Thyroid gland (tissue), 4 donors: ENCODE measurements around the gene SOST. TPM values are rescaled to one million over a fixed set of nuclear protein-coding genes. Genes with fewer than 3 reads are reported as not detected.

Experiments
- DNase-seq, 2 donors: peaks; one replicate each; pipeline ENCODE4 v3.0.0-alpha.2; 2019
- H3K27ac ChIP-seq, 3 donors: fragments of 200-600 bp; sonication (generic); 1 replicate in 2 of 3; 2 replicates in 1 of 3; pipeline ENCODE4 v1.5.1; 2016 to 2019; ENCODE audit warnings: mild to moderate bottlenecking in 1 of 3, moderate library complexity in 1 of 3
- H3K27me3 ChIP-seq: fragments of 200-600 bp; sonication (generic); one replicate; pipeline ENCODE4 v1.5.1; 2019
- H3K36me3 ChIP-seq, 2 donors: fragments of 200-600 bp; sonication (generic); one replicate each; pipeline ENCODE4 v1.5.1; 2016 to 2019
- H3K4me1 ChIP-seq, 2 donors: fragments of 200-600 bp; sonication (generic); one replicate each; pipeline ENCODE4 v1.5.1; 2017 to 2019
- H3K4me3 ChIP-seq, 3 donors: fragments of 200-600 bp; sonication (generic); replicated peaks in 1 of 3; 1 replicate in 2 of 3; 2 replicates in 1 of 3; pipeline ENCODE4 v1.5.1; 2016; ENCODE audit warnings: mild to moderate bottlenecking in 1 of 3
- H3K9me3 ChIP-seq: fragments of 200-600 bp; sonication (generic); one replicate; pipeline ENCODE4 v1.5.1; 2017
- CTCF ChIP-seq, 6 experiments: fragments of 200-600 bp in 3 of 6; fragments of 450-650 bp in 3 of 6; sonication (generic) in 3 of 6; IDR thresholded peaks; one replicate each; pipeline ENCODE4 v1.5.1; 2016 to 2019; ENCODE audit warnings: antibody characterized with exemption in 6 of 6, mild to moderate bottlenecking in 2 of 6, inconsistent platforms in 1 of 6, moderate library complexity in 1 of 6
- POLR2A ChIP-seq, 2 donors: fragments of 450-650 bp; IDR thresholded peaks; one replicate each; pipeline ENCODE4 v1.6.1; 2017; ENCODE audit warnings: antibody characterized with exemption in 2 of 2, mild to moderate bottlenecking in 2 of 2, moderate library complexity in 1 of 2
- WGBS, 2 donors: methylation state at CpG; one replicate each; pipeline ENCODE4 v1.1.5; 2017; 5-methylcytosine and 5-hydroxymethylcytosine counted together
- intact Hi-C: fragments of 100-400 bp; cut with DNase I; formaldehyde crosslinking; loops from one replicate; pipeline ENCODE4 v1.15.1; 2023
- total RNA-seq, 4 donors: library from RNA; depleted of rRNA; stranded (reverse); fragments of >200 nt; gene quantifications; one replicate each; pipeline ENCODE4 v1.2.3, GENCODE V29; 2016

The SOST gene
- total RNA-seq, 4 donors from 2014 or later, result not detected

- peak in 1 of 2 donors; percentile 21 for DNase-seq
- no peak for TF ChIP-seq CTCF (IDR thresholded peaks at IDR 0.05)
- no peak for TF ChIP-seq POLR2A (IDR thresholded peaks at IDR 0.05)
- Histone ChIP-seq H3K9me3 (no peaks in the 10 kb centered on the region), H3K4me3 (no peak overlapping the region), H3K27ac (no peak overlapping the region), H3K4me1 (no peaks in the 10 kb centered on the region), H3K36me3 (no peaks in the 10 kb centered on the region), H3K27me3 (no peaks in the 10 kb centered on the region)
- 62 to 66% methylated on average over 6 of the region's 6 CpGs for WGBS, 2 donors
- intact Hi-C loops, result no loop called here
Measured at GRCh38 chr17:43723697-43724359, 34.8 kb downstream of the SOST start.

- no peaks in the 10 kb centered on the region for H3K36me3 ChIP-seq
- H3K4me3 ChIP-seq, result no peak overlapping the region
- WGBS, 2 donors, result 88 to 90% methylated on average over 8 of the region's 8 CpGs
- no peak for TF ChIP-seq POLR2A (IDR thresholded peaks at IDR 0.05)
- TF ChIP-seq CTCF (IDR thresholded peaks at IDR 0.05), result no peak
- no peaks in the 10 kb centered on the region for H3K9me3 ChIP-seq
- no peaks in the 10 kb centered on the region for H3K4me1 ChIP-seq
- H3K27ac ChIP-seq, result no peak overlapping the region
- DNase-seq, result no peak
- intact Hi-C loops, result no loop called here
- H3K27me3 ChIP-seq, result no peaks in the 10 kb centered on the region
Measured at GRCh38 chr17:43722870-43723665, 35.5 kb downstream of the SOST start.

- 93 to 95% methylated on average over 3 of the region's 3 CpGs for WGBS, 2 donors
- DNase-seq, result no peak
- Histone ChIP-seq H3K27me3 (no peaks in the 10 kb centered on the region), H3K36me3 (no peaks in the 10 kb centered on the region), H3K9me3 (no peaks in the 10 kb centered on the region), H3K27ac (no peak overlapping the region), H3K4me3 (no peak overlapping the region), H3K4me1 (no peaks in the 10 kb centered on the region)
- no peak for TF ChIP-seq CTCF (IDR thresholded peaks at IDR 0.05)
- no peak for TF ChIP-seq POLR2A (IDR thresholded peaks at IDR 0.05)
- intact Hi-C loops, result no loop called here
Measured at GRCh38 chr17:43722269-43722619, 36.3 kb downstream of the SOST start.

GRCh38 chr17:43721537-43722268 lies 36.9 kb downstream of the SOST start:
- no peak for DNase-seq
- intact Hi-C loops, result no loop called here
- Histone ChIP-seq H3K27me3 (no peaks in the 10 kb centered on the region), H3K4me1 (no peaks in the 10 kb centered on the region), H3K4me3 (no peak overlapping the region), H3K27ac (no peak overlapping the region), H3K36me3 (no peaks in the 10 kb centered on the region), H3K9me3 (no peaks in the 10 kb centered on the region)
- WGBS, 2 donors, result 92 to 93% methylated on average over 4 of the region's 4 CpGs
- TF ChIP-seq POLR2A (IDR thresholded peaks at IDR 0.05), result no peak

GRCh38 chr17:43720311-43721060 lies 38.1 kb downstream of the SOST start:
- H3K36me3 ChIP-seq, result no peaks in the 10 kb centered on the region
- H3K4me1 ChIP-seq, result no peaks in the 10 kb centered on the region
- peak overlapping the region; percentile 39 to 95 (median 66) for H3K4me3 ChIP-seq
- no peaks in the 10 kb centered on the region for H3K27me3 ChIP-seq
- TF ChIP-seq CTCF (IDR thresholded peaks at IDR 0.05) (no peak), POLR2A (IDR thresholded peaks at IDR 0.05) (peak in 1 of 2 donors; percentile 63)
- intact Hi-C loops, result no loop called here
- 0 to 3% methylated on average over 15 to 38 of the region's 64 CpGs for WGBS, 2 donors
- H3K9me3 ChIP-seq, result no peaks in the 10 kb centered on the region
- peak overlapping the region; percentile 88 to 96 (median 89) for H3K27ac ChIP-seq
- DNase-seq, result peak; percentile 70 to 74
